Left lung (tissue), 10 donors: ENCODE data around the gene LINGO1. TPM values are rescaled to one million over a fixed set of nuclear protein-coding genes. Genes with fewer than 3 reads are reported as not detected.

Experiments used
- ATAC-seq: fragments of 200-7000 bp; cut with Tn5 transposase; one replicate; pipeline ENCODE4 v1.9.1; 2020; ENCODE audit warnings: moderate library complexity
- DNase-seq, 4 donors: peaks; one replicate each; pipeline ENCODE4 v3.0.0-alpha.2; 2013 to 2020
- H3K27ac ChIP-seq, 2 donors: fragments of 200-600 bp; sonication (generic) in 1 of 2; one replicate each; pipeline versions ENCODE4 v1.5.0 to v1.8.0; 2020 to 2021
- H3K27me3 ChIP-seq, 2 donors: fragments of 200-600 bp; sonication (generic) in 1 of 2; one replicate each; pipeline versions ENCODE4 v1.5.0 to v1.8.0; 2020 to 2021
- H3K36me3 ChIP-seq, 2 donors: fragments of 200-600 bp; sonication (generic) in 1 of 2; one replicate each; pipeline versions ENCODE4 v1.5.0 to v1.8.0; 2020 to 2021
- H3K4me1 ChIP-seq, 2 donors: fragments of 200-600 bp; one replicate each; pipeline ENCODE4 v1.8.0; 2021
- H3K4me3 ChIP-seq, 2 donors: fragments of 200-600 bp; sonication (generic) in 1 of 2; one replicate each; pipeline versions ENCODE4 v1.5.0 to v1.8.0; 2020 to 2021; ENCODE audit warnings: mild to moderate bottlenecking in 1 of 2
- H3K9me3 ChIP-seq, 2 donors: fragments of 200-600 bp; sonication (generic) in 1 of 2; one replicate each; pipeline versions ENCODE4 v1.5.0 to v1.8.0; 2020 to 2021
- CTCF ChIP-seq, 2 donors: fragments of 200-600 bp; sonication (generic) in 1 of 2; IDR thresholded peaks; one replicate each; pipeline versions ENCODE4 v1.5.0 to v1.8.0; 2021; ENCODE audit warnings: antibody characterized with exemption in 2 of 2
- intact Hi-C, 2 donors: fragments of 100-400 bp; cut with DNase I; formaldehyde crosslinking; loops; one replicate each; pipeline versions ENCODE4 v1.11.2 to v1.14.2; 2022
- polyA plus RNA-seq, 6 donors: library from polyadenylated mRNA; unstranded; fragments of 120-200 nt; gene quantifications; one replicate each; pipeline ENCODE4 v1.2.1, GENCODE V29; 2013; ENCODE audit not compliant: insufficient read length in 6 of 6
- total RNA-seq, 2 donors: library from RNA; stranded (reverse); fragmentation: NEBNext Ultra II Directional; extraction: Animal tissue kit (Norgen Biotek cat#: 25700); gene quantifications; one replicate each; pipeline ENCODE4 v1.2.1, GENCODE V29; 2021
- donor health status: DM: no; HTN: yes; CAD: no.
- donor health status: DM: no; HTN: no; CAD: no.

The LINGO1 gene
- total and polyA plus RNA-seq, 8 donors = 0.99 to 19.6 (median 14.1) TPM

GRCh38 chr15:77617476-77618230 lies 15.1 kb downstream of the LINGO1 start:
- H3K4me1 ChIP-seq = no peaks in the 10 kb centered on the region
- no peak overlapping the region for H3K27ac ChIP-seq
- intact Hi-C loops = no loop called here
- H3K9me3 ChIP-seq = no peaks in the 10 kb centered on the region
- peaks cover 0 to 11% of the 10 kb centered on the region in 2 donors for H3K27me3 ChIP-seq
- DNase-seq = peak in 1 of 4 donors; percentile 68
- ATAC-seq = peak; percentile 23
- no peak overlapping the region for H3K4me3 ChIP-seq
- no peaks in the 10 kb centered on the region for H3K36me3 ChIP-seq
- no peak for TF ChIP-seq CTCF (IDR thresholded peaks at IDR 0.05)

GRCh38 chr15:77616072-77616471 lies 16.6 kb downstream of the LINGO1 start:
- DNase-seq (no peak), ATAC-seq (no peak)
- no peak for TF ChIP-seq CTCF (IDR thresholded peaks at IDR 0.05)
- no peak overlapping the region for H3K27ac ChIP-seq
- no peak overlapping the region for H3K4me3 ChIP-seq
- no peaks in the 10 kb centered on the region for H3K9me3 ChIP-seq
- peaks cover 0 to 11% of the 10 kb centered on the region in 2 donors for H3K27me3 ChIP-seq
- H3K36me3 ChIP-seq = no peaks in the 10 kb centered on the region
- H3K4me1 ChIP-seq = no peaks in the 10 kb centered on the region
- intact Hi-C loops = no loop called here

GRCh38 chr15:77615472-77615871 lies 17.2 kb downstream of the LINGO1 start:
- no peaks in the 10 kb centered on the region for H3K4me1 ChIP-seq
- H3K4me3 ChIP-seq = no peak overlapping the region
- no peak for DNase-seq
- no peak for TF ChIP-seq CTCF (IDR thresholded peaks at IDR 0.05)
- H3K9me3 ChIP-seq = no peaks in the 10 kb centered on the region
- H3K27ac ChIP-seq = no peak overlapping the region
- ATAC-seq = no peak
- no peaks in the 10 kb centered on the region for H3K36me3 ChIP-seq
- peaks cover 0 to 9% of the 10 kb centered on the region in 2 donors for H3K27me3 ChIP-seq
- intact Hi-C loops = no loop called here

GRCh38 chr15:77614251-77614806 lies 18.4 kb downstream of the LINGO1 start:
- no peaks in the 10 kb centered on the region for H3K9me3 ChIP-seq
- H3K4me1 ChIP-seq = no peaks in the 10 kb centered on the region
- no peak overlapping the region for H3K27ac ChIP-seq
- H3K27me3 ChIP-seq = peaks cover 0 to 3% of the 10 kb centered on the region in 2 donors
- DNase-seq (peak in 1 of 4 donors; percentile 71), ATAC-seq (no peak)
- TF ChIP-seq CTCF (IDR thresholded peaks at IDR 0.05) = no peak
- intact Hi-C loops = no loop called here
- H3K4me3 ChIP-seq = no peak overlapping the region
- H3K36me3 ChIP-seq = no peaks in the 10 kb centered on the region

- Histone ChIP-seq H3K9me3 (no peaks in the 10 kb centered on the region), H3K36me3 (no peaks in the 10 kb centered on the region), H3K4me1 (no peaks in the 10 kb centered on the region), H3K27ac (no peak overlapping the region), H3K4me3 (no peak overlapping the region), H3K27me3 (peaks cover 0 to 3% of the 10 kb centered on the region in 2 donors)
- ATAC-seq = no peak
- intact Hi-C loops = no loop called here
- TF ChIP-seq CTCF (IDR thresholded peaks at IDR 0.05) = no peak
- no peak for DNase-seq
Observed at GRCh38 chr15:77613814-77614213, 18.9 kb downstream of the LINGO1 start.
